Measurements from ENCODE around the gene SPIN2A.

GRCh38 chrX:57134702-57135101, 2.5 kb downstream of the SPIN2A start:
- TF ChIP-seq EZH2 (IDR thresholded peaks at IDR 0.05; ENCODE audit: insufficient read depth, poor library complexity, severe bottlenecking) (no peak), EZH2phosphoT487 (IDR thresholded peaks at IDR 0.05; ENCODE audit: insufficient read depth, low read depth) (no peak)

All from GM23248 (cell line).